Measurements from ENCODE around the gene SLC2A1.
A peak's percentile ranks its signal among the peaks of the same experiment; 100 is the strongest.

The SLC2A1 gene

DNA sequence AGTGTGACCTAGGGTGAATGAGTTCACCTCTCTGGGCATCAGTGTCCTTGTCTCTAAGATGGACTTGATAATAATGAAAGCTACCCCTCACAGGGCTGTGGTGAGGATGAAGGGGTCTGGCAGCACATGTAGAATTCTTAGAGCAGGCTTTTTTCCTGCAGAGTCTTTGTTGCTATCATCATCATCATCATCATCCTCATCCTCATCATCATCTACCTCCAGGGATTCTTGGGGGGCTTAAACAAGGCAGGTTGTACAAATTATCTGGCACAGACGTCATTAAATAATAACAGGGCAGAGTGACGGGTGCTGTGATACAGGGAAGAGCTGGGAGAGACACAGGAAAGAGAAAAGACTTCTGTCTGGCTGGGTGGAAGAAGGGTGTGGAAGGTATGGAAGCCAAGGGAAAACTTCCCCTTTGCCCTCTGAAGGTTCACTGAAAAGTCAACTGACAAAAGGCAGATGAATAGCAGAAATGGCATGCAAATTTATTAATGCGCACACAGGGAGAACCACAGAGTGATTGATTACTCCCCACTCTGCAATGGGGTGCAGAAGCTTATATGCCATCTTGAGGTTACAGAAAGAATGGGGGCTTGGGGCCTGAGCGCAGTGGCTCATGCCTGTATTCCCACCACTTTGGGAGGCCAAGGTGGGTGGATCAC, 17.0 kb upstream of the SLC2A1 start:
- DNase-seq (ENCODE audit: low spot score), result no peak
- H3K27ac ChIP-seq, result no peak overlapping the region
- POLR2A ChIA-PET (ENCODE audit: low non-redundant PET), result no interaction called here
- CTCF ChIA-PET, result no interaction called here
- no peak for TF ChIP-seq CTCF (conservative IDR thresholded peaks at IDR 0.05; ENCODE audit: low read depth)

- POLR2A ChIA-PET (ENCODE audit: low non-redundant PET), result no interaction called here
- DNase-seq (ENCODE audit: low spot score), result no peak
- peak overlapping the region; percentile 7; the same call in 1 of the 2 replicates for H3K27ac ChIP-seq
- no peak for TF ChIP-seq CTCF (conservative IDR thresholded peaks at IDR 0.05; ENCODE audit: low read depth)
- CTCF ChIA-PET, result interaction anchor here (0.7 to 1.0 kb wide), 2 partner anchors 52 to 240 kb away, joined by 3 read pairs; no protein-coding TSS in a partner anchor
Observed at GRCh38 chr1:42974767-42975437, 16.2 kb upstream of the SLC2A1 start.

- POLR2A ChIA-PET (ENCODE audit: low non-redundant PET), result no interaction called here
- DNase-seq (ENCODE audit: low spot score), result no peak
- no peak overlapping the region for H3K27ac ChIP-seq
- no peak for TF ChIP-seq CTCF (conservative IDR thresholded peaks at IDR 0.05; ENCODE audit: low read depth)
- CTCF ChIA-PET, result interaction anchor here (0.6 to 1.0 kb wide), 2 partner anchors 51 to 1623 kb away, joined by 3 read pairs; no protein-coding TSS in a partner anchor
Observed at GRCh38 chr1:42973799-42974198, 15.1 kb upstream of the SLC2A1 start.

DNA sequence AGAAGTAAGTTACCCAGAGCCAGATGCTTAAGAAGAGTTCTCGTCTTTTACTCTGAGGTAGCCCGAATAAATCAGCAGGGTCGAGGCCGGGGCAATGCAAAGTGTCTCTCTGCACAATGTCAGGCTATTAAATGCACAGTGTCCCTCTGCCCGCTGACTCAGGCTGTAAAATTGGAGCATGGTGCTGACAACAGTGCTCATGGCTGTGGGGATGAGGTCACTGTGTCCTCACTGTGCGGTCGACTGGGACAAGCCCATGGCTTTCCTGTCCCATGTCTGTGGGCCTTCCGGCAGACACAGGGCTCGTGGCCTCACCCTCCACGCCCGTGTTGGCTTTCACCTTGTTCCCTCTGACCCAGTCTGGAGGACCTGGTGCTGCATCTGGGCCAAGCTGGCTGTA, 14.6 kb upstream of the SLC2A1 start:
- ChIA-PET POLR2A (ENCODE audit: low non-redundant PET) (no interaction called here), CTCF (interaction anchor here (0.6 kb wide), 1 partner anchor 1624 kb away, joined by 3 read pairs; no protein-coding TSS in a partner anchor)
- DNase-seq (ENCODE audit: low spot score), result no peak
- TF ChIP-seq CTCF (conservative IDR thresholded peaks at IDR 0.05; ENCODE audit: low read depth), result no peak
- 0 out of 2 replicates have a peak overlapping the region, but pooled peaks have one; percentile 10 for H3K27ac ChIP-seq

DNA sequence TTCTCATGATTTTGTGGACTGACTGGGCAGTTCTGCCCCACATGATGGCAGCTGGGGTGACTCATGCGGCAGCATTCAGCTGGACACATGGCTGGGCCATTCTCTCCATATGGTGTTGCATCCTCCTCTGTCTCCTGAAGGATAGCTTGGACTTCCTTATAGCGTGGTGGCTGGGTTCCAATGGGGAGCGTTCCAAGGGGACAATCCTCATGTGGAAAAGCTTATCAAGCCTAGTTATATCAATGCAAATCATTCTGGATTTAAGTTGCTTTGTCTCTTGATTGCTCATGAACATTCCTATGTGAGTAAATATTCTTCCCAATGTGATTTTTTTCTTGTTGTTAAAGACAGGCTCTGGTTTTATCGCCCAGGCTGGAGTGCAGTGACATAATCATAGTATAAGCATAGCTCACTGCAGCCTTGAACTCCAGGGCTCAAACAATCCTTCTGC, 13.2 kb upstream of the SLC2A1 start:
- no peak for TF ChIP-seq CTCF (conservative IDR thresholded peaks at IDR 0.05; ENCODE audit: low read depth)
- no peak overlapping the region for H3K27ac ChIP-seq
- no peak for DNase-seq (ENCODE audit: low spot score)
- ChIA-PET POLR2A (ENCODE audit: low non-redundant PET) (interaction anchor here (0.7 kb wide), 1 partner anchor 103 kb away, joined by 3 read pairs; no protein-coding TSS in a partner anchor), CTCF (no interaction called here)

GRCh38 chr1:42970143-42970542, 11.5 kb upstream of the SLC2A1 start:
- 0 out of 2 replicates have a peak overlapping the region, but pooled peaks have one; percentile 15 for H3K27ac ChIP-seq
- no peak for DNase-seq (ENCODE audit: low spot score)
- TF ChIP-seq CTCF (conservative IDR thresholded peaks at IDR 0.05; ENCODE audit: low read depth), result no peak
- ChIA-PET CTCF (no interaction called here), POLR2A (ENCODE audit: low non-redundant PET) (no interaction called here)
